HL-60 (cell line): ENCODE measurements around the gene DCHS1.

ENCODE experiments used
- DNase-seq, 2 experiments: peaks; one replicate each; pipeline ENCODE4 v3.0.0-alpha.2; 2010 to 2020; ENCODE audit warnings: low read depth in 1 of 2, low spot score in 1 of 2
- H3K27ac ChIP-seq: fragments of 250-450 bp; sonication (Bioruptor Pico); replicated peaks from 2 replicates; pipeline ENCODE4 v1.5.1; 2020; ENCODE audit warnings: mild to moderate bottlenecking, moderate library complexity
- H3K27me3 ChIP-seq: fragments of 250-450 bp; sonication (Bioruptor Pico); 2 replicates; pipeline ENCODE4 v1.5.1; 2021; ENCODE audit warnings: mild to moderate bottlenecking, moderate library complexity; ENCODE audit not compliant: insufficient read depth, poor library complexity, severe bottlenecking
- H3K4me3 ChIP-seq: replicated peaks from 2 replicates; pipeline ENCODE4 v1.5.1; 2011; ENCODE audit warnings: mild to moderate bottlenecking, control low read depth, low read length; ENCODE audit not compliant: insufficient read depth
- GABPA ChIP-seq: IDR thresholded peaks from 2 replicates; pipeline ENCODE4 v1.6.1; 2012; ENCODE audit warnings: low read depth
- POLR2AphosphoS5 ChIP-seq: IDR thresholded peaks from 2 replicates; pipeline ENCODE4 v1.6.1; 2012; ENCODE audit warnings: low read depth
- SPI1 ChIP-seq: IDR thresholded peaks from 2 replicates; pipeline ENCODE4 v1.6.1; 2012; ENCODE audit warnings: low read depth, mild to moderate bottlenecking, borderline replicate concordance
- TF ChIP-seq, protein P1 (sequence below): IDR thresholded peaks from one replicate; pipeline ENCODE4 v1.5.1; 2011; ENCODE audit warnings: low read length, control low read depth, inconsistent platforms; ENCODE audit not compliant: insufficient read depth
- TF ChIP-seq, protein P2 (sequence below): IDR thresholded peaks from 2 replicates; pipeline ENCODE4 v1.6.1; 2012; ENCODE audit warnings: low read depth; ENCODE audit not compliant: insufficient replicate concordance

The DCHS1 gene

DNA sequence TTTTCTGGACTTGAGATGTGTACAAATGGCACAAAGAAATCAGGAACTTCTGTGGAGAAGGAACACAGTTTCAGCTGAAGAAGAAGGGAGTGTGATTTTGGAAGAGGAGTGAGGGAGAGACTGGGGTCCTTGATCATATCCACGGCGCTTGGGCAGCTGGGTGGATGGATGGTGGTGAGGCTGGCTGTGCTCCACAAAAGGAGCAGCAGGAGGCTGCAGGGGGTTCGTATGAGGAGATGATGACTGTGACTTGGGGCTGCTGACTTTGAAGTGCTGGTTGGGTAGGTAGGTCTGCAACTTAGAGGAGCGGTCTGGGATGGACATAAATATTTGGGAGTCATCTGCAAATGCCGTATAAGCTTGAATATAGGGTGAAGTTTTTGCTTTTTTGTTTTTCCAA lies 1.3 kb upstream of the DCHS1 start:
- H3K27me3 ChIP-seq: peaks cover 13% of the 10 kb centered on the region

DNA sequence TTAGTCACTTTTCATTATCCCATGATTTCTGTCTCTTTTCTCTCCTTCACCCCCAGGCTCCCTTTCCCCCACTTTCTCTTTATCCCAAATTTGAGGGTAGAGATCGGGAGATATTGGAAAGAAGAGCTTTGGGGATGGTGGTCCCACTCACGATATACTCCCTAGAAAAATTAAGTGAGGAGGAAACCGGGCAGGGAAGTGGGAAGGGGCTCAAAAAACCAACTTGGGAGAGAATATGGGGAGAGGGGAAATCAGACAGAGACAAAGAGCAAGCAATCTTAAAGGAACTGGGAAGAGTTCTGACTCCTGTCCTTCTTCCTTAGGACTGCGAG lies 941 bp upstream of the DCHS1 start:
- H3K27me3 ChIP-seq: peaks cover 13% of the 10 kb centered on the region
- TF ChIP-seq, protein P1, sequence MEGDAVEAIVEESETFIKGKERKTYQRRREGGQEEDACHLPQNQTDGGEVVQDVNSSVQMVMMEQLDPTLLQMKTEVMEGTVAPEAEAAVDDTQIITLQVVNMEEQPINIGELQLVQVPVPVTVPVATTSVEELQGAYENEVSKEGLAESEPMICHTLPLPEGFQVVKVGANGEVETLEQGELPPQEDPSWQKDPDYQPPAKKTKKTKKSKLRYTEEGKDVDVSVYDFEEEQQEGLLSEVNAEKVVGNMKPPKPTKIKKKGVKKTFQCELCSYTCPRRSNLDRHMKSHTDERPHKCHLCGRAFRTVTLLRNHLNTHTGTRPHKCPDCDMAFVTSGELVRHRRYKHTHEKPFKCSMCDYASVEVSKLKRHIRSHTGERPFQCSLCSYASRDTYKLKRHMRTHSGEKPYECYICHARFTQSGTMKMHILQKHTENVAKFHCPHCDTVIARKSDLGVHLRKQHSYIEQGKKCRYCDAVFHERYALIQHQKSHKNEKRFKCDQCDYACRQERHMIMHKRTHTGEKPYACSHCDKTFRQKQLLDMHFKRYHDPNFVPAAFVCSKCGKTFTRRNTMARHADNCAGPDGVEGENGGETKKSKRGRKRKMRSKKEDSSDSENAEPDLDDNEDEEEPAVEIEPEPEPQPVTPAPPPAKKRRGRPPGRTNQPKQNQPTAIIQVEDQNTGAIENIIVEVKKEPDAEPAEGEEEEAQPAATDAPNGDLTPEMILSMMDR: no peak
- TF ChIP-seq, protein P2, sequence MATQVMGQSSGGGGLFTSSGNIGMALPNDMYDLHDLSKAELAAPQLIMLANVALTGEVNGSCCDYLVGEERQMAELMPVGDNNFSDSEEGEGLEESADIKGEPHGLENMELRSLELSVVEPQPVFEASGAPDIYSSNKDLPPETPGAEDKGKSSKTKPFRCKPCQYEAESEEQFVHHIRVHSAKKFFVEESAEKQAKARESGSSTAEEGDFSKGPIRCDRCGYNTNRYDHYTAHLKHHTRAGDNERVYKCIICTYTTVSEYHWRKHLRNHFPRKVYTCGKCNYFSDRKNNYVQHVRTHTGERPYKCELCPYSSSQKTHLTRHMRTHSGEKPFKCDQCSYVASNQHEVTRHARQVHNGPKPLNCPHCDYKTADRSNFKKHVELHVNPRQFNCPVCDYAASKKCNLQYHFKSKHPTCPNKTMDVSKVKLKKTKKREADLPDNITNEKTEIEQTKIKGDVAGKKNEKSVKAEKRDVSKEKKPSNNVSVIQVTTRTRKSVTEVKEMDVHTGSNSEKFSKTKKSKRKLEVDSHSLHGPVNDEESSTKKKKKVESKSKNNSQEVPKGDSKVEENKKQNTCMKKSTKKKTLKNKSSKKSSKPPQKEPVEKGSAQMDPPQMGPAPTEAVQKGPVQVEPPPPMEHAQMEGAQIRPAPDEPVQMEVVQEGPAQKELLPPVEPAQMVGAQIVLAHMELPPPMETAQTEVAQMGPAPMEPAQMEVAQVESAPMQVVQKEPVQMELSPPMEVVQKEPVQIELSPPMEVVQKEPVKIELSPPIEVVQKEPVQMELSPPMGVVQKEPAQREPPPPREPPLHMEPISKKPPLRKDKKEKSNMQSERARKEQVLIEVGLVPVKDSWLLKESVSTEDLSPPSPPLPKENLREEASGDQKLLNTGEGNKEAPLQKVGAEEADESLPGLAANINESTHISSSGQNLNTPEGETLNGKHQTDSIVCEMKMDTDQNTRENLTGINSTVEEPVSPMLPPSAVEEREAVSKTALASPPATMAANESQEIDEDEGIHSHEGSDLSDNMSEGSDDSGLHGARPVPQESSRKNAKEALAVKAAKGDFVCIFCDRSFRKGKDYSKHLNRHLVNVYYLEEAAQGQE: no peak
- TF ChIP-seq SPI1: no peak
- no peak for TF ChIP-seq POLR2AphosphoS5
- no peak for TF ChIP-seq GABPA
- no peak overlapping the region for H3K27ac ChIP-seq
- H3K4me3 ChIP-seq: no peak overlapping the region
- DNase-seq: no peak

More for the DNA sequence above, 1.3 kb upstream of the DCHS1 start:
- no peak overlapping the region for H3K27ac ChIP-seq
- no peak for DNase-seq
- TF ChIP-seq, protein P1: no peak
- TF ChIP-seq, protein P2: no peak
- no peak for TF ChIP-seq SPI1
- no peak for TF ChIP-seq GABPA
- no peak for TF ChIP-seq POLR2AphosphoS5
- no peak overlapping the region for H3K4me3 ChIP-seq

- Histone ChIP-seq H3K4me3 (no peak overlapping the region), H3K27me3 (peaks cover 13% of the 10 kb centered on the region), H3K27ac (no peak overlapping the region)
- no peak for DNase-seq
- TF ChIP-seq, protein P1: no peak
- TF ChIP-seq POLR2AphosphoS5: no peak
- no peak for TF ChIP-seq GABPA
- TF ChIP-seq SPI1: no peak
- TF ChIP-seq, protein P2: no peak
Measured at GRCh38 chr11:6655020-6655789, 404 bp downstream of the DCHS1 start.
